ENCODE results near the gene NR1I3.

GRCh38 chr1:161190962-161191521, 47.0 kb downstream of the NR1I3 start:
- TF ChIP-seq CTCF (conservative IDR thresholded peaks at IDR 0.05; ENCODE audit: low read depth in 2 of 2), result no peak
- no peak for TF ChIP-seq EZH2phosphoT487 (IDR thresholded peaks at IDR 0.05; ENCODE audit: unreplicated experiment)
- no peak for TF ChIP-seq EZH2 (IDR thresholded peaks at IDR 0.05; ENCODE audit: low read depth, unreplicated experiment)
- no peak for TF ChIP-seq POLR2AphosphoS5 (IDR thresholded peaks at IDR 0.05; ENCODE audit: low read depth)
- TF ChIP-seq ZNF331 (CRISPR knock-in tag; IDR thresholded peaks at IDR 0.05; ENCODE audit: low read depth), result no peak
- TF ChIP-seq ZNF462 (CRISPR knock-in tag; IDR thresholded peaks at IDR 0.05), result no peak
- no peak for TF ChIP-seq CREB1 (CRISPR knock-in tag; IDR thresholded peaks at IDR 0.05; ENCODE audit: low read depth)
- no peak for TF ChIP-seq NANOG (IDR thresholded peaks at IDR 0.05; ENCODE audit: borderline replicate concordance)
- TF ChIP-seq ETS1 (IDR thresholded peaks at IDR 0.05), result no peak
- no peak for TF ChIP-seq JUNB (IDR thresholded peaks at IDR 0.05; ENCODE audit: unreplicated experiment)
- TF ChIP-seq REST (IDR thresholded peaks at IDR 0.05; ENCODE audit: unreplicated experiment), result no peak
- no peak for TF ChIP-seq STAT1 (IDR thresholded peaks at IDR 0.05; ENCODE audit: unreplicated experiment)
- no peak for TF ChIP-seq ZNF114 (CRISPR knock-in tag; IDR thresholded peaks at IDR 0.05)

Measured in GM23338 (cell line).